ENCODE data around the gene TJP1. TPM values are rescaled to one million over a fixed set of nuclear protein-coding genes. Genes with fewer than 3 reads are reported as not detected.

TJP1 gene
- total and polyA plus RNA-seq, 9 of the 15 experiments (the other 6 are each of a cell fraction or from before 2014, with no cell fraction given): 9.1 to 39.3 (median 28.0) TPM

DNA sequence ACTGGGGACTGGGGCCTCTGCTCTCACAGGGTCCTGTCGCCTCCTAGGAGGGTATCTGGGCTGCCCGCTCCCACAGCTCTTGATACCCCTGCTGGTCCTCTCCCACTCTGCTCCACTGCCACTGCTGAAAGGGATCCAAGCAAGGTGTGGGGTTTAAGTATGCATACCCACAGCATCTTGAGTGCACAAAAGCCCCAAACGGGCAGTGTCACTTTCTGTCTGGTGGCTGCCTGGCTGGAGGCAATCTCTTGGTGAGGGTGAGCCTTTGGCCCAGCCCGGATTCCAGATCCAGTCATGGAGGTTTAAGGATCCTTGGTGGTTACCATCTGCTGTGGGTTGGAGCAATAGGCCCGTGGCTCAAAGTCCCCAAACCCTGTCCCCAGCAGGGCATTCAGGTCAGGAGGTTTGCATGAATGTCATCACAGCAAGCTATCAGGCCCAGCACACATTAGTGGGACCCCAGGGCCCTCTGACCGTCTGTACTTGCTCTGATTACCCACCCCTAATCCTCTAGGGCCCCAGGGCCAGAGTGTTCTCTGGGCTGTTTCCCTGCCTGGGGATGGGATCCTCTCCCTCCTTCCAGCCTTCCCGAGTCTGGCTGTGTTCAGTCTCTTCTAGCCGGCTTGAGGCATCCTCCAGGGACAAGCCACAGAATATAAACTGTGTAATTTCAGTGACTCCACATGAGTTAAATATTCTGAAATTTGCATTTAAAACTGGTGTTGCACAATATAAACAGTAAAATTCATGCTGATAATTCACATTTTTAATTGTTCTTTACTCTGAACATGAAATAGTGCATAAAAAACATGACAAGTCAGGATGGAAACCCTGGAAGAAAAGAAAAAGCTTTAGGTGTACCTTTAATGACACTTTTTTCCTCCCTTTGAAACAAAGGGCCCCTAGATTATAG lies 4.9 kb upstream of the TJP1 start:
- Histone ChIP-seq H3K4me3 (no peak overlapping the region), H3K9me3 (replicated peaks; ENCODE audit: control insufficient read depth, insufficient read depth, low read depth, low read length) (no peaks in the 10 kb centered on the region), H3K27ac (ENCODE audit: extremely low read depth, low read depth, low read length) (no peak overlapping the region), H4K20me1 (replicated peaks; ENCODE audit: control insufficient read depth, insufficient read depth, low read length) (no peaks in the 10 kb centered on the region), H3K4me2 (ENCODE audit: insufficient read depth, low read length) (no peak overlapping the region), H3K79me2 (ENCODE audit: control insufficient read depth, insufficient read depth, low read length) (no peaks in the 10 kb centered on the region), H3K9me1 (ENCODE audit: control insufficient read depth, insufficient read depth, low read length) (no peaks in the 10 kb centered on the region), H2AFZ (ENCODE audit: low read depth, low read length) (no peak overlapping the region), H3K4me1 (replicated peaks in 1 of 2; ENCODE audit: control insufficient read depth in 2 of 2, insufficient read depth in 2 of 2, low read length in 2 of 2) (peaks cover 0 to 6% of the 10 kb centered on the region in 2 experiments; a peak in 4 of 5 replicates), H3K36me3 (ENCODE audit: control insufficient read depth, insufficient read depth, low read length) (no peaks in the 10 kb centered on the region), H3K27me3 (ENCODE audit: control insufficient read depth in 2 of 2, insufficient read depth in 2 of 2, low read length in 2 of 2) (peaks cover 7 to 10% of the 10 kb centered on the region in 2 experiments; a peak in 4 of 5 replicates), H3K9ac (ENCODE audit: insufficient read depth in 1 of 2, low read depth in 2 of 2, low read length in 2 of 2) (no peak overlapping the region)
- WGBS (ENCODE audit: insufficient coverage, low coverage, missing lambda C conversion rate): 18% methylated on average over 7 of the region's 8 CpGs
- DNase-seq (ENCODE audit: extremely low read depth in 1 of 4, low spot score in 3 of 4): no peak
- no TSS peak for BruUV-seq (replicated peaks)
- in situ Hi-C loops (cut with MboI): no loop called here
- ChIA-PET POLR2A (interaction anchor here (1.1 kb wide), 1 partner anchor 11 kb away, joined by 5 read pairs; no protein-coding TSS in a partner anchor), CTCF (ENCODE audit: low intra/inter-chr PET ratio) (no interaction called here)
- ATAC-seq: peak; percentile 11; the same call in 1 of the 3 replicates
- intact Hi-C loops (cut with micrococcal nuclease): no loop called here
- no peak for FAIRE-seq
- TF ChIP-seq MTA3 (IDR thresholded peaks at IDR 0.05; ENCODE audit: borderline replicate concordance): no peak
- no peak for TF ChIP-seq RBM15 (IDR thresholded peaks at IDR 0.05; ENCODE audit: insufficient read depth, low read length)
- no peak for TF ChIP-seq NCOA4 (IDR thresholded peaks at IDR 0.05; ENCODE audit: partially characterized antibody)
- peak; percentile 58 for TF ChIP-seq CEBPB (tag; IDR thresholded peaks at IDR 0.05)
- no peak for TF ChIP-seq ID3 (CRISPR knock-in tag; IDR thresholded peaks at IDR 0.05)
- no peak for TF ChIP-seq ID3 (tag; IDR thresholded peaks at IDR 0.05)
- no peak for TF ChIP-seq RFX1 (IDR thresholded peaks at IDR 0.05)
- TF ChIP-seq, protein P1, sequence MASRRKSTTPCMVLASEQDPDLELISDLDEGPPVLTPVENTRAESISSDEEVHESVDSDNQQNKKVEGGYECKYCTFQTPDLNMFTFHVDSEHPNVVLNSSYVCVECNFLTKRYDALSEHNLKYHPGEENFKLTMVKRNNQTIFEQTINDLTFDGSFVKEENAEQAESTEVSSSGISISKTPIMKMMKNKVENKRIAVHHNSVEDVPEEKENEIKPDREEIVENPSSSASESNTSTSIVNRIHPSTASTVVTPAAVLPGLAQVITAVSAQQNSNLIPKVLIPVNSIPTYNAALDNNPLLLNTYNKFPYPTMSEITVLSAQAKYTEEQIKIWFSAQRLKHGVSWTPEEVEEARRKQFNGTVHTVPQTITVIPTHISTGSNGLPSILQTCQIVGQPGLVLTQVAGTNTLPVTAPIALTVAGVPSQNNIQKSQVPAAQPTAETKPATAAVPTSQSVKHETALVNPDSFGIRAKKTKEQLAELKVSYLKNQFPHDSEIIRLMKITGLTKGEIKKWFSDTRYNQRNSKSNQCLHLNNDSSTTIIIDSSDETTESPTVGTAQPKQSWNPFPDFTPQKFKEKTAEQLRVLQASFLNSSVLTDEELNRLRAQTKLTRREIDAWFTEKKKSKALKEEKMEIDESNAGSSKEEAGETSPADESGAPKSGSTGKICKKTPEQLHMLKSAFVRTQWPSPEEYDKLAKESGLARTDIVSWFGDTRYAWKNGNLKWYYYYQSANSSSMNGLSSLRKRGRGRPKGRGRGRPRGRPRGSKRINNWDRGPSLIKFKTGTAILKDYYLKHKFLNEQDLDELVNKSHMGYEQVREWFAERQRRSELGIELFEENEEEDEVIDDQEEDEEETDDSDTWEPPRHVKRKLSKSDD (conservative IDR thresholded peaks at IDR 0.05; ENCODE audit: low read length): no peak
